ENCODE results near the gene RRAGA. TPM values are rescaled to one million over a fixed set of nuclear protein-coding genes. Genes with fewer than 3 reads are reported as not detected.

RRAGA gene
- total RNA-seq, 1 donor from 2014 or later, result 81.8 TPM

GRCh38 chr9:19049917-19050636, 850 bp downstream of the RRAGA start:
- H3K36me3 ChIP-seq (ENCODE audit: insufficient read depth, low read length), result peaks cover 3% of the 10 kb centered on the region
- peak overlapping the region; percentile 91 for H3K4me2 ChIP-seq (ENCODE audit: low read length)
- Mint-ChIP-seq H3K27ac (ENCODE audit: unreplicated experiment) (peak overlapping the region; percentile 80), H3K36me3 (ENCODE audit: low read depth, unreplicated experiment) (no peaks in the 10 kb centered on the region), H3K27me3 (ENCODE audit: low read depth, unreplicated experiment) (no peaks in the 10 kb centered on the region), H3K4me3 (ENCODE audit: unreplicated experiment) (peak overlapping the region; percentile 96), H3K9me3 (ENCODE audit: unreplicated experiment) (no peaks in the 10 kb centered on the region), H3K4me1 (ENCODE audit: low read depth, unreplicated experiment) (peaks cover 10% of the 10 kb centered on the region)
- peaks cover 35% of the 10 kb centered on the region for H3K79me2 ChIP-seq (ENCODE audit: insufficient read depth, low read length)
- H3K27me3 ChIP-seq (ENCODE audit: insufficient read depth, low read length), result no peaks in the 10 kb centered on the region
- peaks cover 30% of the 10 kb centered on the region for H4K20me1 ChIP-seq (ENCODE audit: insufficient read depth, low read length)
- FAIRE-seq (no peak), DNase-seq (ENCODE audit: low read depth) (peak; percentile 58)
- peak overlapping the region; percentile 91 for H2AFZ ChIP-seq (ENCODE audit: low read depth, low read length)
- peak overlapping the region; percentile 95 for H3K4me3 ChIP-seq (ENCODE audit: insufficient read depth, low read depth, low read length)
- H3K9me3 ChIP-seq (ENCODE audit: insufficient read depth, low read depth, low read length), result no peaks in the 10 kb centered on the region
- peaks cover 4% of the 10 kb centered on the region for H3K4me1 ChIP-seq (ENCODE audit: insufficient read depth, low read length)
- H3K9ac ChIP-seq (ENCODE audit: low read length), result peak overlapping the region; percentile 93
- H3K27ac ChIP-seq (ENCODE audit: low read depth, low read length), result peak overlapping the region; percentile 84
- TF ChIP-seq CTCF (IDR thresholded peaks at IDR 0.05; ENCODE audit: insufficient read depth, low read depth, low read length) (no peak), EZH2 (IDR thresholded peaks at IDR 0.05; ENCODE audit: insufficient read depth, low read length) (no peak)

GRCh38 chr9:19050637-19051591, 1.7 kb downstream of the RRAGA start:
- Mint-ChIP-seq H3K9me3 (ENCODE audit: unreplicated experiment) (no peaks in the 10 kb centered on the region), H3K4me3 (ENCODE audit: unreplicated experiment) (peak overlapping the region; percentile 96), H3K4me1 (ENCODE audit: low read depth, unreplicated experiment) (peaks cover 10% of the 10 kb centered on the region), H3K27ac (ENCODE audit: unreplicated experiment) (peak overlapping the region; percentile 37), H3K27me3 (ENCODE audit: low read depth, unreplicated experiment) (no peaks in the 10 kb centered on the region), H3K36me3 (ENCODE audit: low read depth, unreplicated experiment) (no peaks in the 10 kb centered on the region)
- TF ChIP-seq EZH2 (IDR thresholded peaks at IDR 0.05; ENCODE audit: insufficient read depth, low read length) (no peak), CTCF (IDR thresholded peaks at IDR 0.05; ENCODE audit: insufficient read depth, low read depth, low read length) (no peak)
- DNase-seq (ENCODE audit: low read depth) (no peak), FAIRE-seq (no peak)
- Histone ChIP-seq H3K4me1 (ENCODE audit: insufficient read depth, low read length) (peaks cover 4% of the 10 kb centered on the region), H3K4me2 (ENCODE audit: low read length) (peak overlapping the region; percentile 91), H4K20me1 (ENCODE audit: insufficient read depth, low read length) (peaks cover 30% of the 10 kb centered on the region), H3K27me3 (ENCODE audit: insufficient read depth, low read length) (no peaks in the 10 kb centered on the region), H3K79me2 (ENCODE audit: insufficient read depth, low read length) (peaks cover 35% of the 10 kb centered on the region), H2AFZ (ENCODE audit: low read depth, low read length) (no peak overlapping the region), H3K9me3 (ENCODE audit: insufficient read depth, low read depth, low read length) (no peaks in the 10 kb centered on the region), H3K4me3 (ENCODE audit: insufficient read depth, low read depth, low read length) (peak overlapping the region; percentile 95), H3K27ac (ENCODE audit: low read depth, low read length) (peak overlapping the region; percentile 84), H3K36me3 (ENCODE audit: insufficient read depth, low read length) (peaks cover 3% of the 10 kb centered on the region), H3K9ac (ENCODE audit: low read length) (peak overlapping the region; percentile 93)

Data from astrocyte (in vitro differentiated cells and primary cell).